GM21423 (cell line): ENCODE data around the gene SORCS2.

ENCODE experiments used
- ATAC-seq: cut with Tn5 transposase; IDR thresholded peaks from one replicate; pipeline ENCODE4 v1.9.1; 2021; ENCODE audit warnings: mild to moderate bottlenecking, moderate library complexity; ENCODE audit not compliant: unreplicated experiment

The SORCS2 gene

DNA sequence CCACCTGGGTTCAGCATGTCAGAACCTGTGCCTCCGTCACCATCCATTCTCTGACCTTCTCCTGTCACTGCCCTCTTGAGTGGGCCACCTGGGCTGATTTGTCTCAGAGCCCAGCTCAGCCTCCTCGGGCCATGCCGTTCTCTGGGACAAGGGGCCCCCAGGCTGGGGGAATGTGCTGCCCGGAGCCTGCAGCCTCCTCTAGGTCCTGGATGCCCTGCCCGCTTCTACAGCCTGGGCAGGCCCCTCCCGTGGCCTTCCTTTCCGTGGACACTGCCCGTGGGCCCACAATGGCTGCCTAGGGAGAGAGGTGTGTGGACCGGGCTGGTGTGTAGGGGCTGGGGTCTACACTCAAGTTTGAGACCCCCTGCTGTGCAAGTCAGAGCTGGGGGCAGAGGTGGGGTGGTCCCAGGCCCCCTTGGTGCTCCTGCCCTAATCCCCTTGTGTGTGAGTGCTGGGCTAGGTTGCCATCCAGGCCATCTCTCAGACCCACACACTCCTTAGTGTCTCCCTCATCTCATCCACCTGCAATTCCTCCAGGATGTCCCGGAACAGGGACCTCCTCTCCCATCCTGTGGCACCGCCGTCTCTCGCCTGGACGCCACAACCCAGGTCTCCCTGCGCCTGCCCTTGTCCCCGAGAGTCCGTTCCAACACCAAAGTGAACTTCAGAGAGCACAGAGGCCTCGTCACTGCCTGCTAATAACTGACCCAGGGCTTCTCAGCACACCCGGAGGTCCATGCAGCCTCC lies 230.0 kb downstream of the SORCS2 start:
- no peak for ATAC-seq

- no peak for ATAC-seq
These were observed 230.5 kb downstream of the SORCS2 start for GRCh38 chr4:7422898-7423180.

- ATAC-seq: no peak
These were observed 231.1 kb downstream of the SORCS2 start for GRCh38 chr4:7423391-7423790.

DNA sequence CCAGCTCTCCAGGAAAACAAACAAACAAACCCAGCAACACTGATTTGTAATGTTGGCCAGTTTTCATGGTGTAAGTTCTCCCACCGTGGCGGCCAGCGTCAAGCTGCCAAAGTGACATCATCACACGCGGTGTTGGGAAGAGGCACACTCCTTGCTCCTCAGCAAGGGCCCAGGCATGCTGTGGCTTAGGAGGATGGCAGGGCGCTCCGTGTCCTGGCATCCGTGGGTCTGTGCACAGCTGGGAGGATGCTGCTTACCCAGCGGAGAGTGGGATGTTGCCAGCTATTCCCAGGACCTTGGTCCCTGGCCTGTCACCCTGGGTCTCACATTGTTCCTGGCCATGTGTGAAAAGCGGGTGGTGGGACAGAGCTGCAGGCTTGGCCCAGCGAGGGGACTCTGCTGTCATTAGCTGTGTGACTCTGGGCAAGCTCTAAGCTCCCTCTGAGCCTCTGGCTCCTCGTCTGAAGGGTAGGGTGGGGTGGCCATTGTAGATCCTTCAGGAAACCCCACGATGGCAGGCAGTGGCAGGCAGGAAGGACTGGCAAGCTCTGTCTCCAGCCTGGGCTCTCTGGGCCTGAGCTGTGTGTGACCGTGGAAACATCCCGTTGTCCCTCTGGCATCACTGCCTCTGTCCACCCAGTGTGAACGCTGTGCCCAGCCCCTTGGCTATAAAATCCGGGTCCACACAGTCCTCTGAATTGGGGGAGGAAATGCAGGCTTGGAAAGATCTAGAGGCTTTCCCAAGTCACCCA lies 231.6 kb downstream of the SORCS2 start:
- ATAC-seq: no peak

DNA sequence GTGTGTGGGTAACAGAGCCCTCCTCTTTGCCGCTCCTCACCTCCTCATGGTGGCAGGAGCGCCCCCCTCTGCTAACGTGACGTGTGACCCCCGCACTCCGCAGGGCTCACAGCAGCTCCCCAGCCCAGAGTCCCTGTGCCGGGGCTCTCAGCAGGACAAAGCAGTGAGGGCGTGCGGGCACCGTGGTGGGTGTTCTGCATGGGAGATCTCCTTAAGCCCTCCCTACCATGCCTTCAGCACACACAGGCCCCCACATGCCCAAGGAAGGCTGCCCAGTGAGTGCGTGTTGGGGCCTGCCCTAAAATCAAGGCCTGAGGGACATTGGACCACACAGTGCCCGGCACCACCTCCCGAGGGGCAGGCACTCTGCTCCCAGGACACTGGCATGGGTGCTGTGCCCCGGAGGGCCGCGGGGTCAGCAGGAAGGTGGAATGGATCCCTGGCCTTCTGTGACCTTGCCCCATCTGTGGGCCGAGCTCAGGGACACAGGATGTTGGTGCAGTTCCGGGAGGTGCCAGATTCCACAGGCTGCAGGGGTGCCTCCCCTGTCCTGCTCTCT lies 232.3 kb downstream of the SORCS2 start:
- ATAC-seq: no peak

- no peak for ATAC-seq
These were observed 232.8 kb downstream of the SORCS2 start for GRCh38 chr4:7425124-7425523.

GRCh38 chr4:7425591-7426468 lies 233.5 kb downstream of the SORCS2 start:
- ATAC-seq: no peak

GRCh38 chr4:7426525-7427171 lies 234.3 kb downstream of the SORCS2 start:
- no peak for ATAC-seq

GRCh38 chr4:7427361-7427760 lies 235.0 kb downstream of the SORCS2 start:
- ATAC-seq: no peak

GRCh38 chr4:7427831-7428260 lies 235.5 kb downstream of the SORCS2 start:
- ATAC-seq: no peak

GRCh38 chr4:7428261-7429068 lies 236.1 kb downstream of the SORCS2 start:
- ATAC-seq: no peak

GRCh38 chr4:7429069-7429416 lies 236.7 kb downstream of the SORCS2 start:
- ATAC-seq: no peak

- ATAC-seq: no peak
These were observed 237.3 kb downstream of the SORCS2 start for GRCh38 chr4:7429601-7430078.

GRCh38 chr4:7430368-7430964 lies 238.1 kb downstream of the SORCS2 start:
- ATAC-seq: no peak

DNA sequence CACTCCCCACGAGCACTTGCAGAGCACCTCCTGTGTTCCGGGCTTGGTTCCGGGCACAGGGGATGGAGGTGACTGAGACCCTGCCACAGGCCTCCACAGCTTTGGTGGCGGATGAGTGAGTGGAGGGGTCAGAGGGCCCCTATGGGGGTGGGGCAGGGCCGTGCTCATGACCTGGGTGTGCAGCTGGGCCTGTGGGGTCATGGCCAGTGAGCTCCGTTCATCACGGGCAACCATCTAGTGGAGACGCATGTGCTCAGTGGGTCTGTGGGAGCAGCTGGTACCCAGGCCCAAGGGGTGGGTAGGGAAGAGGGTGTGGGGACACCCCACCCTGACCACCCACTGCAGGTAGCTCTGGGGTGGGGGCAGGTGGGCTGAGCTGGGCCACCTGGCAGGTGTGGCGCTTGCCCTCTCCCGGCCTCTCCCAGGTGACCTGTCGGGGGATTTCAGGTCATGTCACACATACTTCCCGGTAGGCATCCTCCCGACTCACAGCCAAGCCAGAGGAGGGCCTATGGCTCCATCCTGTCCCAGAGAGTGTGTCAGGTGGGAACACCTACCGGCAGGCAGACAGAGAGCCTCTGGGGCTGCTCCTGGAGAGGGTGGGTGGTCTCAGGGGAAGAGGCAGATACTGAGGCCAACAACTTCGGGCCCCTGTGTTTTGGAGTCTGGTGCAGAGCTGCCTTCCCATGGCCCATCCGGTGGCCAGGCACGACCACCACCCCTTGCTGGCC lies 238.8 kb downstream of the SORCS2 start:
- no peak for ATAC-seq

DNA sequence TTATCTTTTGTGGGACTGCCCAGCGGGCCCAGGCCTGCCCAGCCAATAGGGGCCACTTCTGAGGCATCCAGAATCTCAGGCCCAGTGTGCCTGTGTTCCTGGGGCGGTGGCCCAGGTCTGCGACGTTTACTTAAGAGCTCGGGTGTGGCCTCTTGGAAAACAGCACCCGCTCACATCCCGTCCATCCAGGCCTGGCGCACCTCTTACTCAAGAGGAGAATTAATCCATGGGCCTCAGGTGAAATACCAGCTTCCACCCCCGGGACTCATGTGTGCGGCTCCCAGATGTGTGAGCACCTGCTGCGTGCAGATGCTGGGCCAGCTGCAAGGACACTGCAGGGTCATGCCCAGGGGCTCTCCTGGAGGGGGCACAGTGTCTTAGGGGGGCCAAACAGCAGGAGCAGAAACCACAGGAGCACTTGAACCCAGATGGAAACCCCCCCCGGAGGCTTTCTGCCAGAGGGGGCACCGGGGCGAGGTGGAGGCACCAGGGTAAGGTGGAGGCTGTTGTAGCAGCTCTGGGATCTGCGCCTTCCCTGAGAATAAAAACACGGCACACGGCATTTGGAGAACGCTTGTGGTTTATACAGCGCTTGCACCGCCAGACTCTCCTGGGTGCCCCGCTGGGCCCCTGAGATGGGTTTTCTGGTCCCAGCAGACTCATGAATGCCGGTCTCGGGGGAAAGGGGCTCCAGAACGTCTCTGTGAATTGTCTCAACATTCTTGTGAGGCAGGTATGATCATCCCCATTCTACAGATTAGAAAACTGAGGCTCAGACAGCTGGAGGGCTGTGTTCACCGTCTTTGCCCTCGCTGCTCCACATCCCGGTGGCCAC lies 239.6 kb downstream of the SORCS2 start:
- ATAC-seq: no peak

DNA sequence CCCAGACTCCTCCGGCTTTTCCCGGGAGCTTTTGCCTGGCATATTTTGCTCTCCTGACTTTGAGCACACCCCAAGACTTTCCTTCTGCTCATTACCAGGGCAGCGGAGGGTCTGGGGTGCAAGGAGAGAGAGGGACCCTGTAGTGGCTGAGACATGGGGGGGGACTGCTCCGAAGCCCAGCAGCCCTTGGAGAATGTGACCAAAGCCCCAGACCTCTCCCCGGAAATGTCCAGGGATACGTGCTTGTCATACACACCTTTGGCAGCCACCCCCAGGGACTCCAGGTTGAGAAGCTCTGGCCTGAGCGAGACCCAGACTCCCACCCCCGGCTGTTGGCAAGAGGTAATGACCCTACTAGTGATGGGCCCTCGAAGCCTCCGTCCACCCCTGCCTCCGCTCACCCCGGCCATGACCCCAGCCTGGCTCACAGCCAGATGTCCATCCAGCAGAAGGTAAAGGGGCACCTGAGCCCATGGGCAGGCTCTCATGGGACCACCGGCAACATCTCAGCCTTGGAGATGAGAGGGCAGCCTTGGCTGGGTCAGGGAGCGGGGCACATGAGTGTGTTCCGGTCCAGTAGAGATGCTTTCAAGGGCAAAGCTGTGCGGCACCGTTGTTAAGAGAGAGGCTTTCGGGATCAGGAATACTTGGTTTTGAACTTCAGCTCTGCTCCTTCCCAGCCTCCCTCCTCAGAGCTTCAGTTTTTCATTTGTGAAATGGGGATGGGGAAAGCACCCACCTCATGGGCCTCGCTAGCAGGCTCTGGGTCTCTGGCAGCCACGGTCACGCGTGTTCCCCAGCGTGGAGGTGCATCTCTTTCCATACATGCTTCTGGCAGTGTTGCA lies 240.4 kb downstream of the SORCS2 start:
- no peak for ATAC-seq
